ENCODE measurements around the gene UBASH3A.

Gene UBASH3A

DNA sequence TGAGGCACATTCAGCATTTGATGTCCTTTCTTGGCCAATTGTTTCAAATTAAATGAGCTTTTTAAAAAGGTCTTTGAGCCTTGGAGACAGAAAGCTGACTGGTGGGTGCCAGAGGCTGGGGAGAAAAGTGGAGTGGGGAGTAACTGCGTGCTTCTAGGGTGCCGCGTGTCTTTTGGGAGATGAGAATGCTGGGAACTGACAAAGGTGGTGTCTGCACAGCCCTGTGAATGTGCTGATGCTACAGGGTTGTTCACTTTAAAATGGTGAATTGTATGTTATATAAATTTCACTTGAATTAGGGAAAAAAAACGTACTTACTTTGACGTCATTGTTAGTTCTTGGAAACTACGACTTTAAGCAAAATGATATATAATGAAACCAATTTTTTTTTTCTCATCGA, 29.2 kb upstream of the UBASH3A start:
- no peak for DNase-seq (ENCODE audit: insufficient read length, low spot score)
- FAIRE-seq: no peak

DNA sequence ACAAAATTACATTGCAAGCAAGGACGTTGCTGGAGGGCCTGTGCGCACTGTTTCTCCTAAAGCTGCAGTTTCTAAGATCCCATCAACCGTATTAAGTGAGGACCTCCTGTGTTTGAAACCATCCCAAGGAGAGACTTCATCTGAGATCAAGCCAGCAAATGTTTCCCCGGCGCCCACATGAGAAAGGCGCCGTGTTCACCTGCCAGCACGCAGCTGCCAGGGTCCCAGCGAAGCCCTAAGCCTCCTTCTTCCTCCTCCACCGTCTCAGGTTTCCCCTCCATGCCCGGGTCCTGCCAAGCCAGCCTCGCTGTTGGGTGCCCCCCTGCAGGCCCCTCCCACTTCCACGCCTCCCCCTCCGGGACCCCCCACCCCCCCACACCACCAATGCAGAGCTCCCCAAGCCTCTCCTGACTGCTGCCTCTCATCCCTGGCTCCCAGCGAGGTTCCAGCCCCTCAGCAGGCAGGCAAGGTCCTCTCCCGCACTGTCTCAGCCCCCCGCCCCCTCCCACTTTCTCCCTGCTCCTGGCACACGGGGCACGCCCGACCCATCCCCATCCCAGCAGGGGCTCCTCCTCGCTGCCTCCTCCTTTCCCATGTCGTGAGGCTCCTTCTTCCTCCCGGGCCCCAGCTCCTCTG, 28.7 kb upstream of the UBASH3A start:
- FAIRE-seq: no peak

DNA sequence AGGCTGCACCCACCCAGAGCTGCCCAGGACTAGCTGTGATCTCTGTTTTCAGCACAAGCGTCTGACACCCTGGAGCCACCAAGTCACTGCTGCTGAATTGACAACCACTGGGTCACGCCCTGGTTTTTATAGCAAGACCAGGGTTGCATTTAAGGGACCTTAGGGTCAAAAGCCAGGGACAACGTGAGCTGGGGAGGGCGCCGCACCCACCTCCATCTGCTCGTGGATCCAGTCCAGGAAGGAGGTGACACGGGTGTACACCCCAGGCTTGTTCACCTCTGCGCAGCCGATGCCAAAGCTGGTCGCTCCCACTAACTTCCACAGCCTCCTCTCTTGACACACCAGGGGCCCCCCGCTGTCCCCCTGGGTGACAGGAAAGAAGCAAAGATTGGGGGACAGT, 28.2 kb upstream of the UBASH3A start:
- FAIRE-seq (no peak), DNase-seq (ENCODE audit: insufficient read length, low spot score) (no peak)

More for the DNA sequence above, 28.7 kb upstream of the UBASH3A start:
- no peak for DNase-seq (ENCODE audit: insufficient read length, low spot score)

DNA sequence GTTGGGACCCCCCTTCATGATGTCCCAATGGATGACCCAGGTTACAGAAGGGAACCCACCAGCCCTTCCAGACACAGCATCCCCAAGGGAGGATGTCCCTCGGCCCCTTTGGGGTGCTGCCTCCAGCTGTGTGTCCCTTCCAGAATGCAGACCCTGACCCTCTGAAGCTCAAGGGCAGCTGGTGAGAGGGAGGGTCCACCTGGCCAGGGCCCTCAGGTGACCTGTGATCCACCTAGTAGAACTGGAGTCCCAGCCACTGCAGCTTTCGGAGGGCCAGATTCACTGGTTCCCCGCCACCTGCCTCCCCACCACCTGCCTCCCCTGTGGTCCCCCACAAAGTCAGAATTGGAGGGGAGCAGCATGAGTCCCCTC, 27.8 kb upstream of the UBASH3A start:
- DNase-seq (ENCODE audit: insufficient read length, low spot score) (no peak), FAIRE-seq (no peak)

- FAIRE-seq (no peak), DNase-seq (ENCODE audit: insufficient read length, low spot score) (no peak)
Observed at GRCh38 chr21:42376338-42376982, 27.2 kb upstream of the UBASH3A start.

DNA sequence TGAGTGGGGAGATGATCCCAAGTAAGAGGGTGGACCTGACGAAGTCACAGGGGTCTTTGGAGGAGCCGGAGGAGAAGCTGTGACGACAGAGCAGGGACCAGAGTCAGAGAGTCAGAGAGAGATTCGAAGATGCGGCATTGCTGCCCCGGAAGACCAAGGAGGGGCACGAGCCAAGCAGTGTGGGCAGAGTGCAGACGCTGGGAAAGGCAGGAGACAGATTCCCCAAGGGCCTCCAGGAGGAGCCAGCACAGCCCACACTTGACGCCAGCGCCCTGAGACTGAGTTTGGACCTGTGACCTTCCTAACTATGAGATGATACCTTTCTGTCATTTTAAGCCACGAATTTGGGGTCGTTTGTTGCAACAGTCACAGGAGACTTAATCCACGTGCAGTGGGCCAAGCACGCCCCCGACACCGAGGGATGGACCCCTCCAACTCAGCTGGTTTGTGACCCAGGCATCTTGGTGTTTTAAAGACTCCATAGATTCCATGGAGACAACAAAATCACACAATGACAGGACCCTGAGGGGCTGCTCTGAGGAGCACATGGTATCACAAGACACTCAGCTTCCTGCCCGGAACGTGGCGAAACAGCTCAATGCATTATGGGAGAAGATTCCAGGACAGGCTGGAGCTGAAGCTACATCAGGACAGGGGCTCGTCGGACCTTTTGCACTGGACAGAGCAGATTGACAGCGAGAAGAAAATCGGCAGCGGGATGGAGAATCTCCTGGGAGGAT, 26.3 kb upstream of the UBASH3A start:
- FAIRE-seq (no peak), DNase-seq (ENCODE audit: insufficient read length, low spot score) (no peak)

- DNase-seq (ENCODE audit: insufficient read length, low spot score): no peak
- no peak for FAIRE-seq
Observed at GRCh38 chr21:42377951-42378340, 25.8 kb upstream of the UBASH3A start.

- no peak for DNase-seq (ENCODE audit: insufficient read length, low spot score)
- FAIRE-seq: no peak
Observed at GRCh38 chr21:42378418-42378817, 25.3 kb upstream of the UBASH3A start.

DNA sequence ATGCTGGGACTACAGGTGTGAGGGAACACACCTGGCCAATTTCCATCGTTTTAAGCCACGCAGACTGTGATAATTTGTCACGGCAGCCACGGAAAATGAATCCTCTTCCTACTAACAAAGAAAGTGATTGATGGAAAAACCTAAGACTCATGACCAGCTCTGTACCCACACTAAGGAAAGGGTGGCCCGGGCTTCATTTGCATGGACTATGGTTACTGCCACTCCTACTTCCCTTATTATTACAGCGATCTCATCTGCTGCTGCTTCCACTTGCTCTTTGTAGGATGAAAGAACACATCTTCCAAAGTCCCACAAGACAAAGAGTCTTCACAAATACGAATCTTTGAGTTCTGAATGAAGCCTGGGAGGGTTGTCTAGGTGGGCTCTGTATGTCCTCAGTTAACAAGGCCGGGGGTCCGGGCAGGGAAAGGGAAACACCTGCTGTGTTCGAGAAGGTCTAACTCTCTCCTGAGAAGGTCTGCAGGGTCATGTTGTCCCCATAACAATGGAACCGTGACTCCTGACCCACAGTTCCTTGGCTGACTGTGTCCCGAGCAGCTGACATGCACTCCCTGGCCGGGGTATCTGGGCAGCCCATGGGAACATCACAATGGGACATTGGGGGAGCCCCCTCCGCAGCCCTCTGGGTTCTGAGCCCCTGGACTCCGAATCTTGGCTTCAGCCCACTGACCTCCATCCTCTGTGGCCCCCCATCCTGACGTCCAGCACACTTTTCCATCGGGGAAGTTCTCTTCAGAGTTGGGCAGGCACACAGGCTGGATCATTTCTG, 24.1 kb upstream of the UBASH3A start:
- DNase-seq (ENCODE audit: insufficient read length, low spot score): no peak
- FAIRE-seq: no peak

GRCh38 chr21:42381347-42381984, 22.2 kb upstream of the UBASH3A start:
- no peak for FAIRE-seq

DNA sequence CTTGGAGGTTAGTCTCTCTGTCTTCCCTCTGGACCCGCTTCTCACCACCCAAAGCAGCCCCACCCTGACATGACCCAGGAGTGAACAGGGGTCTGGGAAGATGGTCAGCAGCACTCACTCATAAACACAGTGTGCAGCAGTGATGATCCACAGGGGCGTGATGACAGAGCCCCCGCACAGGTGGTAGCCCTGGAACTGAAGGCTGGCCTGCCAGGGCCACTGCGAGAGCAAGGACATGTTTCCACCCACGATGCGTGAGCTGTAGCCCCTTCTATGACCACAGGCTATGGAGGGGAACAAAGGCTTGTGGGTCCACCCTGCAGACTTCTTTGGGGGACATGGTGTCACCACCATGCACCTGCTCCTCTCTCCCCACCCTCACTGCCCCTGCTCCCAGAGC, 20.8 kb upstream of the UBASH3A start:
- FAIRE-seq (no peak), DNase-seq (ENCODE audit: insufficient read length, low spot score) (no peak)

More at GRCh38 chr21:42381347-42381984, 22.2 kb upstream of the UBASH3A start:
- DNase-seq (ENCODE audit: insufficient read length, low spot score): no peak

DNA sequence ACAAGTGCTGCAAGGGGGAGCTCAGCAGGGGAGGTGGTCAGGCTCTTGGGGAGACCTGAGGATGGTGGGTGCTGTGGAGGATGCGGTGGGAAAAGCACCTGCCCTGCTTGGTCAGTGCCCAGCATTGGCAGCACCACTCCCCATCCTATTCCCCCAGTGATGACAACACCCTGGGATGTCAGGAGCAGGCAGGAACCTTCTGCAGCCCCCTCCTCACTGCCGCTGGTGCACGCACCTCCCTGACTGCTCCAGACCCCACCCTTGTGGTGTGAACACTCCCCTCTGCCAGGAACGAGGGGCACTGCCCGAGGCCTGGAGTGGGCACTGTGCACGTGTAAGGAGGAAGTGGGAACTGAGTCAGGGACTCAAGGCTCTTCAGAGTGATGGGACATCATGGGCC, 20.4 kb upstream of the UBASH3A start:
- FAIRE-seq (no peak), DNase-seq (ENCODE audit: insufficient read length, low spot score) (no peak)

GRCh38 chr21:42384156-42384945, 19.4 kb upstream of the UBASH3A start:
- FAIRE-seq (no peak), DNase-seq (ENCODE audit: insufficient read length, low spot score) (no peak)

GRCh38 chr21:42384989-42385388, 18.7 kb upstream of the UBASH3A start:
- no peak for DNase-seq (ENCODE audit: insufficient read length, low spot score)
- no peak for FAIRE-seq

- DNase-seq (ENCODE audit: insufficient read length, low spot score) (no peak), FAIRE-seq (no peak)
Observed at GRCh38 chr21:42385619-42386018, 18.1 kb upstream of the UBASH3A start.

- DNase-seq (ENCODE audit: insufficient read length, low spot score) (no peak), FAIRE-seq (no peak)
Observed at GRCh38 chr21:42386034-42386591, 17.6 kb upstream of the UBASH3A start.

- FAIRE-seq (no peak), DNase-seq (ENCODE audit: insufficient read length, low spot score) (no peak)
Observed at GRCh38 chr21:42387164-42387563, 16.5 kb upstream of the UBASH3A start.

GRCh38 chr21:42387843-42388340, 15.8 kb upstream of the UBASH3A start:
- no peak for FAIRE-seq
- no peak for DNase-seq (ENCODE audit: insufficient read length, low spot score)

- DNase-seq (ENCODE audit: insufficient read length, low spot score) (no peak), FAIRE-seq (no peak)
Observed at GRCh38 chr21:42388740-42389448, 14.8 kb upstream of the UBASH3A start.
